ENCODE data around the gene AKT1S1.

GRCh38 chr19:49840736-49841249, 36.4 kb downstream of the AKT1S1 start:
- TF ChIP-seq, protein P1, sequence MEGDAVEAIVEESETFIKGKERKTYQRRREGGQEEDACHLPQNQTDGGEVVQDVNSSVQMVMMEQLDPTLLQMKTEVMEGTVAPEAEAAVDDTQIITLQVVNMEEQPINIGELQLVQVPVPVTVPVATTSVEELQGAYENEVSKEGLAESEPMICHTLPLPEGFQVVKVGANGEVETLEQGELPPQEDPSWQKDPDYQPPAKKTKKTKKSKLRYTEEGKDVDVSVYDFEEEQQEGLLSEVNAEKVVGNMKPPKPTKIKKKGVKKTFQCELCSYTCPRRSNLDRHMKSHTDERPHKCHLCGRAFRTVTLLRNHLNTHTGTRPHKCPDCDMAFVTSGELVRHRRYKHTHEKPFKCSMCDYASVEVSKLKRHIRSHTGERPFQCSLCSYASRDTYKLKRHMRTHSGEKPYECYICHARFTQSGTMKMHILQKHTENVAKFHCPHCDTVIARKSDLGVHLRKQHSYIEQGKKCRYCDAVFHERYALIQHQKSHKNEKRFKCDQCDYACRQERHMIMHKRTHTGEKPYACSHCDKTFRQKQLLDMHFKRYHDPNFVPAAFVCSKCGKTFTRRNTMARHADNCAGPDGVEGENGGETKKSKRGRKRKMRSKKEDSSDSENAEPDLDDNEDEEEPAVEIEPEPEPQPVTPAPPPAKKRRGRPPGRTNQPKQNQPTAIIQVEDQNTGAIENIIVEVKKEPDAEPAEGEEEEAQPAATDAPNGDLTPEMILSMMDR (IDR thresholded peaks at IDR 0.05), result no peak
- TF ChIP-seq EP300 (IDR thresholded peaks at IDR 0.05), result no peak

Data from esophagus muscularis mucosa (tissue), 3 donors.